K562 (cell line): Measurements from ENCODE around the gene KBTBD4. TPM values are rescaled to one million over a fixed set of nuclear protein-coding genes. Genes with fewer than 3 reads are reported as not detected.
A peak's percentile ranks its signal among the peaks of the same experiment; 100 is the strongest.

Experiments
- CAMTA2 ChIP-seq: fragments of 250-450 bp; sonication (Bioruptor Pico); conservative IDR thresholded peaks from 2 replicates; pipeline ENCODE4 v1.5.1; 2022
- CBFA2T3 ChIP-seq: fragments of 450-650 bp; IDR thresholded peaks from 2 replicates; pipeline ENCODE4 v1.6.1; 2017
- CBX3 ChIP-seq, 2 experiments: IDR thresholded peaks; 1 replicate in 1 of 2; 2 replicates in 1 of 2; pipeline ENCODE4 v1.6.1; 2012; ENCODE audit warnings: inconsistent platforms in 2 of 2, low read length in 2 of 2, borderline replicate concordance in 1 of 2, control low read depth in 1 of 2
- CREM ChIP-seq: IDR thresholded peaks from 2 replicates; pipeline ENCODE4 v1.6.1; 2014; ENCODE audit warnings: antibody characterized with exemption, low read depth
- CTBP1 ChIP-seq: fragments of 450-650 bp; IDR thresholded peaks from 2 replicates; pipeline ENCODE4 v1.6.1; 2016; ENCODE audit warnings: borderline replicate concordance
- EP300 ChIP-seq: IDR thresholded peaks from 2 replicates; pipeline ENCODE4 v1.6.1; 2012; ENCODE audit warnings: low read length, improper control_type of control experiment
- HOMEZ ChIP-seq: fragments of 250-450 bp; sonication (Bioruptor Pico); IDR thresholded peaks from 2 replicates; pipeline ENCODE4 v1.4.0; 2020; ENCODE audit warnings: mild to moderate bottlenecking, moderate library complexity
- MXD1 ChIP-seq: fragments of 250-450 bp; sonication (Bioruptor Pico); IDR thresholded peaks from 2 replicates; pipeline ENCODE4 v1.8.0; 2021; ENCODE audit warnings: borderline replicate concordance, mild to moderate bottlenecking, moderate library complexity; ENCODE audit not compliant: poor library complexity, severe bottlenecking
- MXI1 ChIP-seq: IDR thresholded peaks from 2 replicates; pipeline ENCODE4 v1.6.1; 2011; ENCODE audit warnings: low read depth, mild to moderate bottlenecking, improper control_type of control experiment, low read length
- NCOA2 ChIP-seq, 2 experiments: fragments of 450-650 bp; IDR thresholded peaks; 2 replicates each; pipeline ENCODE4 v1.6.1; 2018; ENCODE audit warnings: mild to moderate bottlenecking in 2 of 2, moderate library complexity in 1 of 2; ENCODE audit not compliant: partially characterized antibody in 2 of 2
- RAD21 ChIP-seq, 2 experiments: fragments of 250-450 bp in 1 of 2; fragments of 450-650 bp in 1 of 2; sonication (Bioruptor Pico) in 1 of 2; formaldehyde crosslinking in 1 of 2; IDR thresholded peaks in 1 of 2; conservative IDR thresholded peaks in 1 of 2; 2 replicates each; pipeline versions ENCODE4 v1.4.0 to v1.8.0; 2020 to 2022; ENCODE audit warnings: mild to moderate bottlenecking in 2 of 2, moderate library complexity in 1 of 2
- RBM14 ChIP-seq: fragments of 200-400 bp; formaldehyde crosslinking; IDR thresholded peaks from 2 replicates; pipeline ENCODE4 v1.6.1; 2018; ENCODE audit warnings: low read depth, mild to moderate bottlenecking, low read length, moderate library complexity, borderline replicate concordance; ENCODE audit not compliant: insufficient read depth
- SMARCA4 ChIP-seq: fragments of 450-650 bp; IDR thresholded peaks from 2 replicates; pipeline ENCODE4 v1.6.1; 2016
- SMARCE1 ChIP-seq: fragments of 450-650 bp; IDR thresholded peaks from 2 replicates; pipeline ENCODE4 v1.7.1; 2016; ENCODE audit warnings: mild to moderate bottlenecking
- SRSF3 ChIP-seq: fragments of 200-400 bp; formaldehyde crosslinking; IDR thresholded peaks from 2 replicates; pipeline ENCODE4 v1.6.1; 2016; ENCODE audit warnings: mild to moderate bottlenecking, low read length, moderate library complexity; ENCODE audit not compliant: insufficient read depth
- THRAP3 ChIP-seq: fragments of 450-650 bp; IDR thresholded peaks from 2 replicates; pipeline ENCODE4 v1.6.1; 2016; ENCODE audit warnings: mild to moderate bottlenecking, inconsistent platforms, borderline replicate concordance
- TSC22D4 ChIP-seq: fragments of 450-650 bp; IDR thresholded peaks from 2 replicates; pipeline ENCODE4 v1.6.1; 2016; ENCODE audit warnings: missing genetic modification characterization, missing biosample characterization, control low read depth
- ZNF140 ChIP-seq: fragments of 250-450 bp; sonication (Bioruptor Pico); IDR thresholded peaks from 2 replicates; pipeline ENCODE4 v1.8.0; 2021; ENCODE audit warnings: moderate library complexity, mild to moderate bottlenecking, inconsistent platforms
- ZNF239 ChIP-seq: fragments of 250-450 bp; sonication (Bioruptor Pico); IDR thresholded peaks from 2 replicates; pipeline ENCODE4 v1.4.0; 2020; ENCODE audit warnings: mild to moderate bottlenecking
- ZNF639 ChIP-seq, 2 experiments: fragments of 200-800 bp in 1 of 2; sonication (Bioruptor generic) in 1 of 2; sonication (generic) in 1 of 2; formaldehyde crosslinking in 1 of 2; IDR thresholded peaks in 1 of 2; conservative IDR thresholded peaks in 1 of 2; 2 replicates each; pipeline versions ENCODE4 v1.5.0 to v1.6.1; 2016 to 2020; ENCODE audit warnings: missing compliant biosample characterization in 1 of 2, missing genetic modification characterization in 1 of 2, missing genetic modification reagents in 1 of 2
- polyA plus RNA-seq, 8 experiments: library from polyadenylated mRNA; depleted of rRNA in 4 of 8; stranded (reverse) in 5 of 8; unstranded in 3 of 8; fragments of >200 nt; fragmentation: Nextera tagmentation in 2 of 8; fragmentation: Illumina TruSeq in 1 of 8; extraction: Ambion mirVana in 2 of 8; extraction: Trizol in 1 of 8; gene quantifications; 2 replicates each; pipeline versions ENCODE4 v1.2.1 to v1.2.3, GENCODE V29; 2011 to 2014; ENCODE audit warnings: inconsistent platforms in 1 of 8, missing spikeins in 1 of 8
- total RNA-seq, 7 experiments: library from RNA; depleted of rRNA in 6 of 7; stranded (reverse); fragments of >200 nt in 6 of 7; fragmentation: Illumina TruSeq in 2 of 7; extraction: Trizol in 2 of 7; gene quantifications; 2 replicates each; pipeline versions ENCODE4 v1.2.1 to v1.2.3, GENCODE V29; 2011 to 2021; ENCODE audit warnings: low replicate concordance in 1 of 7
- TF ChIP-seq, protein P1 (sequence below): fragments of 200-800 bp; sonication (Bioruptor generic); IDR thresholded peaks from 2 replicates; pipeline ENCODE4 v1.6.1; 2017; ENCODE audit warnings: missing genetic modification characterization, missing compliant biosample characterization

KBTBD4 gene
- total and polyA plus RNA-seq, 9 of the 15 experiments (the other 6 are each of a cell fraction or from before 2014, with no cell fraction given), result 7.0 to 33.9 (median 13.3) TPM

GRCh38 chr11:47605921-47606320 is 27.2 kb upstream of the KBTBD4 start (continued):
- 0 out of 2 replicates have a peak, but pooled peaks have one; percentile 19 for TF ChIP-seq CREM
- TF ChIP-seq ZNF140, result no peak
- no peak for TF ChIP-seq MXD1 (CRISPR knock-in tag)
- no peak for TF ChIP-seq ZNF639 (CRISPR knock-in tag; conservative IDR thresholded peaks at IDR 0.05 in 1 of 2, IDR thresholded peaks at IDR 0.05 in 1 of 2)
- no peak for TF ChIP-seq ZNF239 (CRISPR knock-in tag)
- no peak for TF ChIP-seq THRAP3
- no peak for TF ChIP-seq MXI1
- TF ChIP-seq RAD21 (CRISPR knock-in tag; conservative IDR thresholded peaks at IDR 0.05 in 1 of 2, IDR thresholded peaks at IDR 0.05 in 1 of 2), result no peak
- TF ChIP-seq SMARCA4, result peak; percentile 34; the same call in 1 of the 2 replicates
- TF ChIP-seq CAMTA2 (CRISPR knock-in tag), result no peak
- TF ChIP-seq TSC22D4 (tag), result no peak
- TF ChIP-seq, protein P1, sequence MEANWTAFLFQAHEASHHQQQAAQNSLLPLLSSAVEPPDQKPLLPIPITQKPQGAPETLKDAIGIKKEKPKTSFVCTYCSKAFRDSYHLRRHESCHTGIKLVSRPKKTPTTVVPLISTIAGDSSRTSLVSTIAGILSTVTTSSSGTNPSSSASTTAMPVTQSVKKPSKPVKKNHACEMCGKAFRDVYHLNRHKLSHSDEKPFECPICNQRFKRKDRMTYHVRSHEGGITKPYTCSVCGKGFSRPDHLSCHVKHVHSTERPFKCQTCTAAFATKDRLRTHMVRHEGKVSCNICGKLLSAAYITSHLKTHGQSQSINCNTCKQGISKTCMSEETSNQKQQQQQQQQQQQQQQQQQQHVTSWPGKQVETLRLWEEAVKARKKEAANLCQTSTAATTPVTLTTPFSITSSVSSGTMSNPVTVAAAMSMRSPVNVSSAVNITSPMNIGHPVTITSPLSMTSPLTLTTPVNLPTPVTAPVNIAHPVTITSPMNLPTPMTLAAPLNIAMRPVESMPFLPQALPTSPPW (CRISPR knock-in tag), result no peak
- peak in 1 of 2 experiments; percentile 89 for TF ChIP-seq NCOA2 (IDR thresholded peaks at IDR 0.05; ENCODE audit: partially characterized antibody in 2 of 2)
- peak; percentile 54; the same call in 1 of the 2 replicates for TF ChIP-seq SMARCE1
- TF ChIP-seq CBX3 (IDR thresholded peaks at IDR 0.05; ENCODE audit: borderline replicate concordance in 1 of 2, low read length in 2 of 2), result no peak
- TF ChIP-seq SRSF3, result no peak
- peak; percentile 14; the same call in 1 of the 2 replicates for TF ChIP-seq CBFA2T3
- no peak for TF ChIP-seq HOMEZ (CRISPR knock-in tag)
- TF ChIP-seq RBM14, result no peak
- TF ChIP-seq EP300, result 0 out of 2 replicates have a peak, but pooled peaks have one; percentile 2
- TF ChIP-seq CTBP1, result 0 out of 2 replicates have a peak, but pooled peaks have one; percentile 43
